Measurements from ENCODE around the gene PCNX2. TPM values are rescaled to one million over a fixed set of nuclear protein-coding genes. Genes with fewer than 3 reads are reported as not detected.

Gene PCNX2
- total and polyA plus RNA-seq, 9 donors, result 5.7 to 26.0 (median 18.9) TPM

DNA sequence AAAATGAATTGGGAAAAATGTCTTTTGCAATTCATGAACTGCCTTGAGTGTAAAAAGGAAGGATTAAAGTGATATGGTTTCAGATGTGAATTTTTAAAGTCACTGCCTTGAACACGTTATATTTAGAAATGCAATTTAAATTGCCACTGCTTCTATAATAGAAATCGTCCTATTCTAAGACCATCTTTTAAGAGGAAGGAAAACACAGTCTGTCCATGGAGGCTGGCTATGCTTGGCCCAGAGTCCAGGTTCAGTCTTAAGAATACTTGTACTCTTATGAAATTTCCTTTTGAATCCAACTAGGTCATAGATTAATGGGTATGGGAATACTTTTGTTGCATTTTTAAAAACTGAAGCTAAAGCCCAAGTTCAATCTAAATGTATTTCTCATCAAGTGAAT, 86.0 kb downstream of the PCNX2 start:
- 74 to 83% (median 81%) methylated on average over 2 of the region's 2 CpGs for WGBS, 3 donors
- DNase-seq, result no peak
- Histone ChIP-seq H3K9me3 (no peaks in the 10 kb centered on the region), H3K36me3 (no peaks in the 10 kb centered on the region), H3K4me1 (ENCODE audit: insufficient read depth) (no peaks in the 10 kb centered on the region), H3K4me3 (no peak overlapping the region), H3K27ac (no peak overlapping the region), H3K27me3 (no peaks in the 10 kb centered on the region)
- intact Hi-C loops (cut with DNase I), result no loop called here
- TF ChIP-seq POLR2A (IDR thresholded peaks at IDR 0.05) (no peak), EP300 (IDR thresholded peaks at IDR 0.05) (no peak)
- TF ChIP-seq, protein P1, sequence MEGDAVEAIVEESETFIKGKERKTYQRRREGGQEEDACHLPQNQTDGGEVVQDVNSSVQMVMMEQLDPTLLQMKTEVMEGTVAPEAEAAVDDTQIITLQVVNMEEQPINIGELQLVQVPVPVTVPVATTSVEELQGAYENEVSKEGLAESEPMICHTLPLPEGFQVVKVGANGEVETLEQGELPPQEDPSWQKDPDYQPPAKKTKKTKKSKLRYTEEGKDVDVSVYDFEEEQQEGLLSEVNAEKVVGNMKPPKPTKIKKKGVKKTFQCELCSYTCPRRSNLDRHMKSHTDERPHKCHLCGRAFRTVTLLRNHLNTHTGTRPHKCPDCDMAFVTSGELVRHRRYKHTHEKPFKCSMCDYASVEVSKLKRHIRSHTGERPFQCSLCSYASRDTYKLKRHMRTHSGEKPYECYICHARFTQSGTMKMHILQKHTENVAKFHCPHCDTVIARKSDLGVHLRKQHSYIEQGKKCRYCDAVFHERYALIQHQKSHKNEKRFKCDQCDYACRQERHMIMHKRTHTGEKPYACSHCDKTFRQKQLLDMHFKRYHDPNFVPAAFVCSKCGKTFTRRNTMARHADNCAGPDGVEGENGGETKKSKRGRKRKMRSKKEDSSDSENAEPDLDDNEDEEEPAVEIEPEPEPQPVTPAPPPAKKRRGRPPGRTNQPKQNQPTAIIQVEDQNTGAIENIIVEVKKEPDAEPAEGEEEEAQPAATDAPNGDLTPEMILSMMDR (IDR thresholded peaks at IDR 0.05), result no peak

DNA sequence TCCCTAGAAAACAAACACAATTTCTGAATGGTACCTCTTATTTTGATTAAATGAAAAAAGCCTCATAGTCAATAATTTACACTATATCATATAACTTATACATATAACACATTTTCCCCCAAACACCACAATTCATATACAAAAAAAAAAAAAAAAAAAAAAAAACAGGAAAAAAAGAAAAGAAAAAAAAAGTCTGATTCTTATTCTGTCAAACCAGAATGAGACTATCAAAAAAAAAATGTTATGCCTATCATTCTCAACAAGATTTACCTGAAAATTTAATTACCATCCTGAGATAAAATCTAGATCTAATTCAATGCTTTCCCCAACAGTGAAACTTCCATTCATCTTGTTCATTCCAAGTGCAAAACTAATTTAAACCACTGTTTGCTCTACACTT, 86.8 kb downstream of the PCNX2 start:
- intact Hi-C loops (cut with DNase I), result no loop called here
- no peak overlapping the region for H3K27ac ChIP-seq
- no peak for TF ChIP-seq EP300 (IDR thresholded peaks at IDR 0.05)
- TF ChIP-seq, protein P1 (IDR thresholded peaks at IDR 0.05), result no peak
- TF ChIP-seq POLR2A (IDR thresholded peaks at IDR 0.05), result no peak
- no peak overlapping the region for H3K4me3 ChIP-seq
- DNase-seq, result no peak
- no peaks in the 10 kb centered on the region for H3K9me3 ChIP-seq
- peaks cover 3% of the 10 kb centered on the region for H3K4me1 ChIP-seq (ENCODE audit: insufficient read depth)
- no peaks in the 10 kb centered on the region for H3K27me3 ChIP-seq
- no peaks in the 10 kb centered on the region for H3K36me3 ChIP-seq

DNA sequence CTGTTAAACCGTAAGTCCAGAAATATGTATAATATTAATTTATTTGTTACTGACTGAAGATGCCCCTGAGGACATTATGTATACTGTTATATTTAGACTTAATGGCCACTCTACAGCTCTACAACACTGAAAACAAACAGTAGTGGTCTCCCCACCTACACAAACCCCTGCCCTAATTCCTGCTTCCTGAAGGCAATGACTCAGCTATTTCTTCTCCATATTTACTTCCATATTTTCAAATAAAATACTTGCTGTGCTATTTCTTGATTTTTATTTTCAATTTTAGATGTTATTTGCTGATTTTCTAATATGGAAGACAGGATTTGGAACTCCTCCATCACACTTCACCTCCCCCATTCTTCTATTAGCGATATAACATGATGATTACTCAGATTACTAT, 97.6 kb downstream of the PCNX2 start:
- Histone ChIP-seq H3K27ac (no peak overlapping the region), H3K4me3 (no peak overlapping the region), H3K4me1 (ENCODE audit: insufficient read depth) (peaks cover 6% of the 10 kb centered on the region), H3K9me3 (no peaks in the 10 kb centered on the region), H3K36me3 (no peaks in the 10 kb centered on the region), H3K27me3 (no peaks in the 10 kb centered on the region)
- intact Hi-C loops (cut with DNase I), result no loop called here
- WGBS, 3 donors, result 95 to 100% (median 98%) methylated on average over 2 of the region's 2 CpGs
- TF ChIP-seq, protein P1 (IDR thresholded peaks at IDR 0.05), result no peak
- TF ChIP-seq POLR2A (IDR thresholded peaks at IDR 0.05), result no peak
- TF ChIP-seq EP300 (IDR thresholded peaks at IDR 0.05), result no peak
- no peak for DNase-seq

- H3K4me1 ChIP-seq (ENCODE audit: insufficient read depth), result no peaks in the 10 kb centered on the region
- TF ChIP-seq EP300 (IDR thresholded peaks at IDR 0.05), result no peak
- TF ChIP-seq POLR2A (IDR thresholded peaks at IDR 0.05), result no peak
- TF ChIP-seq, protein P1 (IDR thresholded peaks at IDR 0.05), result no peak
- no peaks in the 10 kb centered on the region for H3K36me3 ChIP-seq
- no peak overlapping the region for H3K4me3 ChIP-seq
- DNase-seq, result no peak
- no peaks in the 10 kb centered on the region for H3K9me3 ChIP-seq
- H3K27me3 ChIP-seq, result no peaks in the 10 kb centered on the region
- H3K27ac ChIP-seq, result no peak overlapping the region
- 91 to 92% (median 92%) methylated on average over 3 of the region's 3 CpGs for WGBS, 3 donors
- intact Hi-C loops (cut with DNase I), result no loop called here
Observed at GRCh38 chr1:233193741-233194140, 101.8 kb downstream of the PCNX2 start.

- WGBS, 3 donors, result 61 to 79% (median 66%) methylated on average over 5 of the region's 5 CpGs
- H3K36me3 ChIP-seq, result no peaks in the 10 kb centered on the region
- H3K27ac ChIP-seq, result no peak overlapping the region
- no peak for DNase-seq
- H3K27me3 ChIP-seq, result no peaks in the 10 kb centered on the region
- no peak overlapping the region for H3K4me3 ChIP-seq
- no peaks in the 10 kb centered on the region for H3K9me3 ChIP-seq
- no peaks in the 10 kb centered on the region for H3K4me1 ChIP-seq (ENCODE audit: insufficient read depth)
- intact Hi-C loops (cut with DNase I), result no loop called here
- TF ChIP-seq EP300 (IDR thresholded peaks at IDR 0.05) (no peak), POLR2A (IDR thresholded peaks at IDR 0.05) (no peak)
- TF ChIP-seq, protein P1 (IDR thresholded peaks at IDR 0.05), result no peak
Observed at GRCh38 chr1:233190987-233191386, 104.5 kb downstream of the PCNX2 start.
